ENCODE data around the gene STAB2. TPM values are rescaled to one million over a fixed set of nuclear protein-coding genes. Genes with fewer than 3 reads are reported as not detected.

STAB2 gene
- total and polyA plus RNA-seq, 2 of the 4 experiments (the other 2 are of a cell fraction), result not detected

DNA sequence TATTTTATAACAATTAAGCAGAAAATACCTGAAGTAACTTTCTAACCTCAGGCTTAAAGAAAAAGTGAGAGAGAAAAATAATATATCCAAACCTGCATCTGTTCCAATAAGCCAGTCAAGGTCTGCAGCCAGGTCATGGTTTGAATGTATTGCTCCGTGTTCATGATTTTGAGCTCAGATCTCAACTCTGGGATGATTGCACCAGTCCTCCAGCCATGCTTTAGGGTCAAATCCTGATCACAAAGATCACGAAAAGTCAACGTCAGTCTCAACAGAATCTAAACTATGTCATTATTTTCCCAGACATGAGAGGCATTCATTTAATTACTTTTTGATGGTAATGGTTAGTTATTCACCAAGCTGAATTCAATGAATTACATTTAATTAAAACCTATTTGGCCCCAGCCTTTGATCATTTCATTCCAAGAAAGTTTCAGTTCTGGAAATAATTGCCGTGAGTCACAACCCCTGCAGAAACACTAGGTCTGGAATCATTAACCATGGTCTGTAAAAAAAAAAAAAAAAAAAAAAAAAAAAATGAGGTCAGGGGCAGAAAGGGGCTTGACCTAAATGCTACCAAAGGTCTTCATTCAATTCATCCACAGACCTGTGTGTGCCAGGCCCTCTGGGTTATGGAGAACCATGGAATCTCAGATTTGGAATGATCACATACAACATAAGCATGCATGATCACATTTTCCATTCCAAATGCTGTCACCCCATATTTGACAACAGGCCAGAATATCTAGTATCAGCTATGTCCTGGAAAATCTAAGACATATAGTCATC lies 198.4 kb downstream of the STAB2 start:
- Histone ChIP-seq H3K9me1 (ENCODE audit: insufficient read depth, low read length) (no peaks in the 10 kb centered on the region; the same call in 1 of the 2 replicates), H3K36me3 (ENCODE audit: control insufficient read depth, insufficient read depth, low read length) (peaks cover 17% of the 10 kb centered on the region), H2AFZ (replicated peaks; ENCODE audit: low read length, poor library complexity) (no peak overlapping the region), H3K23ac (ENCODE audit: low read depth, low read length) (no peak overlapping the region), H3K27me3 (ENCODE audit: control insufficient read depth, insufficient read depth, low read length) (no peaks in the 10 kb centered on the region), H2BK5ac (ENCODE audit: low read depth, low read length, poor library complexity, severe bottlenecking) (no peak overlapping the region), H3K9me3 (ENCODE audit: control insufficient read depth, insufficient read depth, low read length) (no peaks in the 10 kb centered on the region), H2AK5ac (ENCODE audit: low read depth, low read length) (no peak overlapping the region), H2BK120ac (ENCODE audit: low read depth, low read length) (no peak overlapping the region), H3K56ac (ENCODE audit: extremely low read depth, insufficient read depth, low read length) (no peak overlapping the region), H4K5ac (ENCODE audit: low read depth, low read length) (no peak overlapping the region), H3K4me2 (ENCODE audit: low read depth, low read length) (no peak overlapping the region), H3K79me1 (ENCODE audit: low read depth in 1 of 2, low read length in 2 of 2) (no peaks in the 10 kb centered on the region; a peak in 1 of 4 replicates), H2BK20ac (ENCODE audit: low read depth, low read length) (no peak overlapping the region), H2BK15ac (ENCODE audit: low read depth, low read length) (no peak overlapping the region), H3K4ac (ENCODE audit: low read depth, low read length) (no peak overlapping the region), H3K4me3 (ENCODE audit: insufficient read depth, low read depth, low read length) (no peak overlapping the region), H3K18ac (ENCODE audit: low read depth, low read length) (no peak overlapping the region), H4K8ac (ENCODE audit: low read depth in 2 of 2, low read length in 2 of 2) (no peak overlapping the region), H2AK9ac (replicated peaks; ENCODE audit: low read depth, low read length, poor library complexity) (no peak overlapping the region), H3K9ac (ENCODE audit: low read depth, low read length) (no peak overlapping the region), H3K4me1 (ENCODE audit: control insufficient read depth, insufficient read depth, low read length) (no peaks in the 10 kb centered on the region), H4K91ac (ENCODE audit: insufficient read depth, low read depth, low read length) (no peak overlapping the region), H4K20me1 (ENCODE audit: insufficient read depth, low read length) (no peaks in the 10 kb centered on the region), H3K14ac (replicated peaks; ENCODE audit: low read depth, low read length) (no peak overlapping the region), H3K27ac (ENCODE audit: insufficient read depth, low read length) (no peak overlapping the region)
- intact Hi-C loops (cut with micrococcal nuclease), result no loop called here
- CTCF ChIA-PET, result no interaction called here
- 100% methylated on average over 1 of the region's 4 CpGs; no CpG with 5 or more reads in 1 of the 2 experiments for WGBS, 2 experiments (ENCODE audit: extremely low coverage in 2 of 2, insufficient read length in 1 of 2)
- TF ChIP-seq, protein P1, sequence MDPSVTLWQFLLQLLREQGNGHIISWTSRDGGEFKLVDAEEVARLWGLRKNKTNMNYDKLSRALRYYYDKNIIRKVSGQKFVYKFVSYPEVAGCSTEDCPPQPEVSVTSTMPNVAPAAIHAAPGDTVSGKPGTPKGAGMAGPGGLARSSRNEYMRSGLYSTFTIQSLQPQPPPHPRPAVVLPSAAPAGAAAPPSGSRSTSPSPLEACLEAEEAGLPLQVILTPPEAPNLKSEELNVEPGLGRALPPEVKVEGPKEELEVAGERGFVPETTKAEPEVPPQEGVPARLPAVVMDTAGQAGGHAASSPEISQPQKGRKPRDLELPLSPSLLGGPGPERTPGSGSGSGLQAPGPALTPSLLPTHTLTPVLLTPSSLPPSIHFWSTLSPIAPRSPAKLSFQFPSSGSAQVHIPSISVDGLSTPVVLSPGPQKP (IDR thresholded peaks at IDR 0.05; ENCODE audit: borderline replicate concordance, low read depth, low read length), result no peak
- TF ChIP-seq BHLHE40 (IDR thresholded peaks at IDR 0.05; ENCODE audit: low read depth, low read length) (no peak), MAFK (IDR thresholded peaks at IDR 0.05; ENCODE audit: low read depth, low read length) (no peak), CHD1 (IDR thresholded peaks at IDR 0.05; ENCODE audit: low read depth, low read length) (no peak), NFE2L2 (IDR thresholded peaks at IDR 0.05; ENCODE audit: low read depth, low read length) (no peak), RCOR1 (IDR thresholded peaks at IDR 0.05; ENCODE audit: insufficient replicate concordance, low read length) (no peak), MXI1 (IDR thresholded peaks at IDR 0.05; ENCODE audit: borderline replicate concordance, low read depth, low read length) (no peak), MAZ (IDR thresholded peaks at IDR 0.05; ENCODE audit: borderline replicate concordance, low read depth, low read length) (no peak), SMC3 (IDR thresholded peaks at IDR 0.05; ENCODE audit: low read depth, low read length) (no peak), CTCF (conservative IDR thresholded peaks at IDR 0.05; ENCODE audit: low read depth, low read length) (no peak), CEBPB (IDR thresholded peaks at IDR 0.05; ENCODE audit: low read depth, low read length) (no peak), RFX5 (IDR thresholded peaks at IDR 0.05; ENCODE audit: low read depth, low read length) (no peak), RAD21 (IDR thresholded peaks at IDR 0.05; ENCODE audit: low read length) (no peak), FOS (IDR thresholded peaks at IDR 0.05; ENCODE audit: low read depth, low read length) (no peak), POLR2A (IDR thresholded peaks at IDR 0.05; ENCODE audit: low read depth, low read length) (no peak)
- TF ChIP-seq, protein P2, sequence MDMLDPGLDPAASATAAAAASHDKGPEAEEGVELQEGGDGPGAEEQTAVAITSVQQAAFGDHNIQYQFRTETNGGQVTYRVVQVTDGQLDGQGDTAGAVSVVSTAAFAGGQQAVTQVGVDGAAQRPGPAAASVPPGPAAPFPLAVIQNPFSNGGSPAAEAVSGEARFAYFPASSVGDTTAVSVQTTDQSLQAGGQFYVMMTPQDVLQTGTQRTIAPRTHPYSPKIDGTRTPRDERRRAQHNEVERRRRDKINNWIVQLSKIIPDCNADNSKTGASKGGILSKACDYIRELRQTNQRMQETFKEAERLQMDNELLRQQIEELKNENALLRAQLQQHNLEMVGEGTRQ (IDR thresholded peaks at IDR 0.05; ENCODE audit: low read depth, low read length), result no peak
- ATAC-seq (ENCODE audit: low read depth) (no peak), DNase-seq (no peak)
- in situ Hi-C loops (cut with MboI; ENCODE audit: low sequenced_read_pairs), result no loop called here
- dilution Hi-C loops (cut with HindIII; ENCODE audit: low sequenced_read_pairs, unreplicated experiment), result no loop called here
- no TSS peak for BruUV-seq (replicated peaks)
- POLR2A ChIA-PET (ENCODE audit: unreplicated experiment), result no interaction called here
